Measurements from ENCODE around the gene TCF15. TPM values are rescaled to one million over a fixed set of nuclear protein-coding genes. Genes with fewer than 3 reads are reported as not detected.

Gene TCF15
- polyA plus RNA-seq, 3 donors: not detected

DNA sequence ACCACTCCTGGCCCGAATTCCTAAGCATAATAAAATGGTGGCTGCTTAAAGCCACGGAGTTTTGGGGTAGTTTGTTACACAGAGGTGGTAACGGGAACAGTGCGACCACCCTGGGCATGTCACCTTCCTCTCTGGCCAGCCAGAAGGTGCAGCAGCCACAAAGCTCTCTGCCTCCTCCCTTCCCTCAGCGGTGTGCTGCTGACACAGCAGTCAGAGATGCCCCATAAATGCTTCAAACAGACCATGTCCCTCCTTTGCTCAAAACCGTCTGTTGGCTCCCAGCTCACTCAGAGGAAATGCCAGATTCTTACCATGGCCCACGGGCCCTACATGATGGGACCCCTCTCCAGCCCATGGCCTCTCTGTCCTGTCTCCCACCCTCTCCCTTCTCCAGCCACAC, 12.1 kb upstream of the TCF15 start:
- DNase-seq: no peak
- Histone ChIP-seq H4K20me1 (ENCODE audit: insufficient read depth, low read length) (no peaks in the 10 kb centered on the region), H3K36me3 (replicated peaks in 1 of 2; ENCODE audit: control insufficient read depth in 1 of 2, insufficient read depth in 2 of 2, low read length in 2 of 2) (no peaks in the 10 kb centered on the region), H3K9ac (ENCODE audit: insufficient read depth, low read length, poor library complexity, severe bottlenecking) (no peak overlapping the region), H3K79me2 (ENCODE audit: insufficient read depth, low read length) (no peaks in the 10 kb centered on the region), H3K4me3 (replicated peaks in 1 of 3; ENCODE audit: low read depth in 2 of 3, low read length in 3 of 3) (no peak overlapping the region), H2AFZ (ENCODE audit: insufficient read depth, low read depth, low read length, poor library complexity, severe bottlenecking) (no peak overlapping the region), H3K27ac (ENCODE audit: low read depth in 1 of 2, low read length in 2 of 2) (no peak overlapping the region), H3K27me3 (ENCODE audit: control insufficient read depth in 2 of 2, insufficient read depth in 2 of 2, low read length in 2 of 2) (no peaks in the 10 kb centered on the region), H3K4me1 (ENCODE audit: control insufficient read depth in 1 of 2, insufficient read depth in 2 of 2, low read length in 2 of 2) (no peaks in the 10 kb centered on the region), H3K4me2 (replicated peaks; ENCODE audit: extremely low read depth, low read length, poor library complexity, severe bottlenecking) (no peak overlapping the region), H3K9me3 (replicated peaks in 1 of 2; ENCODE audit: control insufficient read depth in 1 of 2, insufficient read depth in 1 of 2, low read length in 2 of 2) (peaks cover 6 to 12% of the 10 kb centered on the region in 2 donors)
- TF ChIP-seq, protein P1, sequence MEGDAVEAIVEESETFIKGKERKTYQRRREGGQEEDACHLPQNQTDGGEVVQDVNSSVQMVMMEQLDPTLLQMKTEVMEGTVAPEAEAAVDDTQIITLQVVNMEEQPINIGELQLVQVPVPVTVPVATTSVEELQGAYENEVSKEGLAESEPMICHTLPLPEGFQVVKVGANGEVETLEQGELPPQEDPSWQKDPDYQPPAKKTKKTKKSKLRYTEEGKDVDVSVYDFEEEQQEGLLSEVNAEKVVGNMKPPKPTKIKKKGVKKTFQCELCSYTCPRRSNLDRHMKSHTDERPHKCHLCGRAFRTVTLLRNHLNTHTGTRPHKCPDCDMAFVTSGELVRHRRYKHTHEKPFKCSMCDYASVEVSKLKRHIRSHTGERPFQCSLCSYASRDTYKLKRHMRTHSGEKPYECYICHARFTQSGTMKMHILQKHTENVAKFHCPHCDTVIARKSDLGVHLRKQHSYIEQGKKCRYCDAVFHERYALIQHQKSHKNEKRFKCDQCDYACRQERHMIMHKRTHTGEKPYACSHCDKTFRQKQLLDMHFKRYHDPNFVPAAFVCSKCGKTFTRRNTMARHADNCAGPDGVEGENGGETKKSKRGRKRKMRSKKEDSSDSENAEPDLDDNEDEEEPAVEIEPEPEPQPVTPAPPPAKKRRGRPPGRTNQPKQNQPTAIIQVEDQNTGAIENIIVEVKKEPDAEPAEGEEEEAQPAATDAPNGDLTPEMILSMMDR (IDR thresholded peaks at IDR 0.05): no peak
- no peak overlapping the region for H3K4me3 Mint-ChIP-seq
- no peaks in the 10 kb centered on the region for H3K36me3 Mint-ChIP-seq
- no peak overlapping the region for H3K27ac Mint-ChIP-seq
- peaks cover 3 to 7% (median 7%) of the 10 kb centered on the region in 3 donors for H3K27me3 Mint-ChIP-seq (ENCODE audit: low read depth in 3 of 3)
- peaks cover 3% of the 10 kb centered on the region for H3K4me1 Mint-ChIP-seq
- intact Hi-C loops (cut with micrococcal nuclease): no loop called here
- 79% methylated on average over 5 of the region's 7 CpGs for WGBS (ENCODE audit: insufficient coverage)
- peaks cover 7 to 17% (median 15%) of the 10 kb centered on the region in 7 donors for H3K9me3 Mint-ChIP-seq

DNA sequence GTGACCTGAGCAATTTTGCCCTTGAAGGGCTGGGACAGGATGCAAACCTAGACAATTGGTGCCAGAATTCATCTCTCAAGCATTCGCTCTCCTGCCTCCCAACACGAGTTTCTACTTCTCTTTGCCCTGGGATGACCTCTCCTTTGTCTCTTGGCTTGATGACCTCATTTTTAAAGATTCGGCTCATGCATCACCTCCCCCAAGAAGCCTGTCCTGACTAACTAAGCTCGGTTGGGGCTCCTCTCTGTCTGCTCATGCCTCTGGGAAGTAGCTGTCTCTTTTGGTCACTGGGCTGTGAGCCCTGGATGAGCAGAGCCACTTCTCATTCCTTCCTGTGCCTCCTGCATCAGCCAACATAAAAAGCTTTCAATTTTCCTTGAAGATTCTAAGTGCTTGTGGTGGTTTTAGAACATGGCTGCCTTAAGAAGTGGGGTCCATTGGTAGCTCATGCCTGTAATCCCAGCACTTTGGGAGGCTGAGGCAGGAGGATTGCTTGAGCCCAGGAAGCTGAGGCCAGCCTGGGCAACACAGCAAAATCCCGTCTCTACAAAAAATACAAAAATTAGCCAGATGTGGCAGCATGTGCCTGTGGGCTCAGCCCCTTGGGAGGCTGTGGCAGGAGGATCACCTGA, 11.1 kb upstream of the TCF15 start:
- TF ChIP-seq, protein P1 (IDR thresholded peaks at IDR 0.05): no peak
- WGBS (ENCODE audit: insufficient coverage): 51% methylated on average over 4 of the region's 5 CpGs
- no peaks in the 10 kb centered on the region for H3K27me3 ChIP-seq (ENCODE audit: control insufficient read depth in 2 of 2, insufficient read depth in 2 of 2, low read length in 2 of 2)

More for the DNA sequence above, 11.1 kb upstream of the TCF15 start:
- DNase-seq: no peak
- H3K4me2 ChIP-seq (replicated peaks; ENCODE audit: extremely low read depth, low read length, poor library complexity, severe bottlenecking): no peak overlapping the region
- Mint-ChIP-seq H3K27me3 (ENCODE audit: low read depth in 3 of 3) (peaks cover 3 to 7% (median 7%) of the 10 kb centered on the region in 3 donors), H3K27ac (no peak overlapping the region), H3K36me3 (no peaks in the 10 kb centered on the region), H3K9me3 (peaks cover 7 to 17% (median 13%) of the 10 kb centered on the region in 7 donors), H3K4me3 (no peak overlapping the region), H3K4me1 (peaks cover 3% of the 10 kb centered on the region)
- no peaks in the 10 kb centered on the region for H3K36me3 ChIP-seq (replicated peaks in 1 of 2; ENCODE audit: control insufficient read depth in 1 of 2, insufficient read depth in 2 of 2, low read length in 2 of 2)
- no peak overlapping the region for H3K4me3 ChIP-seq (replicated peaks in 1 of 3; ENCODE audit: low read depth in 2 of 3, low read length in 3 of 3)
- no peaks in the 10 kb centered on the region for H3K4me1 ChIP-seq (ENCODE audit: control insufficient read depth in 1 of 2, insufficient read depth in 2 of 2, low read length in 2 of 2)
- H3K79me2 ChIP-seq (ENCODE audit: insufficient read depth, low read length): no peaks in the 10 kb centered on the region
- no peak overlapping the region for H2AFZ ChIP-seq (ENCODE audit: insufficient read depth, low read depth, low read length, poor library complexity, severe bottlenecking)
- no peaks in the 10 kb centered on the region for H4K20me1 ChIP-seq (ENCODE audit: insufficient read depth, low read length)
- no peak overlapping the region for H3K9ac ChIP-seq (ENCODE audit: insufficient read depth, low read length, poor library complexity, severe bottlenecking)
- H3K27ac ChIP-seq (ENCODE audit: low read depth in 1 of 2, low read length in 2 of 2): no peak overlapping the region
- intact Hi-C loops (cut with micrococcal nuclease): no loop called here
- H3K9me3 ChIP-seq (replicated peaks in 1 of 2; ENCODE audit: control insufficient read depth in 1 of 2, insufficient read depth in 1 of 2, low read length in 2 of 2): peaks cover 6 to 12% of the 10 kb centered on the region in 2 donors

All from CD14-positive monocyte (primary cell).